GM13976 (cell line): ENCODE measurements around the gene PPFIA2.

Source experiments
- DNase-seq: peaks from one replicate; pipeline ENCODE4 v3.0.0; 2012; ENCODE audit warnings: low spot score
- in situ Hi-C: fragments of 300-500 bp; cut with MboI; formaldehyde crosslinking; loops from one replicate; pipeline ENCODE4 v1.12.0; 2022; ENCODE audit warnings: low sequenced_read_pairs, mixed read lengths, inconsistent platforms; ENCODE audit not compliant: unreplicated experiment
- TF ChIP-seq, protein P1 (sequence below): IDR thresholded peaks from 2 replicates; pipeline ENCODE4 v1.5.1; 2012; ENCODE audit warnings: borderline replicate concordance, mild to moderate bottlenecking; ENCODE audit not compliant: insufficient read depth; ENCODE audit errors: extremely low read depth, missing control alignments, control extremely low read depth

The PPFIA2 gene

DNA sequence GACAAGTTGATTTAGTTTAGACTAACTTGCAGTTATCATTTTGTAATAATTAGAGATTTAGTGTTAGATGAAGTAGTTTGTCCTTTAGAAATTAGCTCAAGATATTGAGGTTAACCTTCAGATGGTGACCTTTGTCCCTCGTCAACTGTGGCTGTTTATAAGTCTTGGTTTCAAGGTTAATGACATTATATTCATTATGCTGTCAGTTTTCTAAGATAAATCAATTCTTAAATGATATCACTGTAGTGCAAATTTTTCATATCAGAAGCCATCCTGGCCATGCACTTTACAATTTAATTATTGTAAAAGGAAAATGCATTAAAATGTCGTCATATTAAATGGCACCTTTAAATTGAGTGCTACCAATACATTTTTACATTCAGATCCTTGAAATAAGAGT is 19.6 kb upstream of the PPFIA2 start:
- no peak for DNase-seq
- in situ Hi-C loops = no loop called here
- TF ChIP-seq, protein P1, sequence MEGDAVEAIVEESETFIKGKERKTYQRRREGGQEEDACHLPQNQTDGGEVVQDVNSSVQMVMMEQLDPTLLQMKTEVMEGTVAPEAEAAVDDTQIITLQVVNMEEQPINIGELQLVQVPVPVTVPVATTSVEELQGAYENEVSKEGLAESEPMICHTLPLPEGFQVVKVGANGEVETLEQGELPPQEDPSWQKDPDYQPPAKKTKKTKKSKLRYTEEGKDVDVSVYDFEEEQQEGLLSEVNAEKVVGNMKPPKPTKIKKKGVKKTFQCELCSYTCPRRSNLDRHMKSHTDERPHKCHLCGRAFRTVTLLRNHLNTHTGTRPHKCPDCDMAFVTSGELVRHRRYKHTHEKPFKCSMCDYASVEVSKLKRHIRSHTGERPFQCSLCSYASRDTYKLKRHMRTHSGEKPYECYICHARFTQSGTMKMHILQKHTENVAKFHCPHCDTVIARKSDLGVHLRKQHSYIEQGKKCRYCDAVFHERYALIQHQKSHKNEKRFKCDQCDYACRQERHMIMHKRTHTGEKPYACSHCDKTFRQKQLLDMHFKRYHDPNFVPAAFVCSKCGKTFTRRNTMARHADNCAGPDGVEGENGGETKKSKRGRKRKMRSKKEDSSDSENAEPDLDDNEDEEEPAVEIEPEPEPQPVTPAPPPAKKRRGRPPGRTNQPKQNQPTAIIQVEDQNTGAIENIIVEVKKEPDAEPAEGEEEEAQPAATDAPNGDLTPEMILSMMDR = no peak

DNA sequence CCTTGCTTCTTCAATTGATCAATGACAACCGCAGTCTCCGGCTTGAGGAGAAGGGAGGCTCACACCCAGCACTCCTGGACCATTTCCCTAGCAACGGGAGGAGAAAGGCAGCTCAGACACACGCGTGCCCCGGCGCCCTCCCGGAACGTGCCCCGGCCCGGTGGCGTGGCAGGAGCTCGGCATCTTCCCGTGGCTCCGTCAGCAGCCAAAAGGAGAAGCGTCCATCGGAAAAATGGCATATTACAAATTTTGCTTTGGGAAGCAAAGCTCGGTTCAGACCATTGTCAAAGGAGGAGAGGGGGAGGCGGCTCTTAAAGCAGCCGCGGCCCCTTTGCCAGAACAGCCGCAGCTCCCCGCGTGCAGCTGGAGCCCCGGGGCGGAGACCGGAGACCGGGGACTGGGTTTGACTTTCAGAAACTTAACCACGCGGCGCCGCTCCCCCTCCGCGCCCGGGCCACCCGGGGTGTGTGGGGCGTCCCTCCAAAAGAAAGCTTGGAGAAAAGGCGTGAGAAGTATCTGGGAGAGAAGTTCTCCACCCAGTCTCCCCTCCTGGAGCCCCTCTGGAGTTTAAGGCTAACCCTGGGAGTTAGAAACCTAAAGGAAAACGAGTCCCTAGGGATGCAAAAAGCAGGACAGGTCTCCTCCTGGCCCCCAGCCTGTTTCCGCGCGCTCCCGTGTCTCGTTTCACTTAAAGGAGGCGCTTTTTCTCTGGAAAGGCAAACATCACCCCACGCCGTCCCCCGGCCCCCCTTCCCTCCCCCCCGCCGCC is 545 bp downstream of the PPFIA2 start:
- TF ChIP-seq, protein P1 = no peak
- DNase-seq = peak; percentile 21
- in situ Hi-C loops = no loop called here

DNA sequence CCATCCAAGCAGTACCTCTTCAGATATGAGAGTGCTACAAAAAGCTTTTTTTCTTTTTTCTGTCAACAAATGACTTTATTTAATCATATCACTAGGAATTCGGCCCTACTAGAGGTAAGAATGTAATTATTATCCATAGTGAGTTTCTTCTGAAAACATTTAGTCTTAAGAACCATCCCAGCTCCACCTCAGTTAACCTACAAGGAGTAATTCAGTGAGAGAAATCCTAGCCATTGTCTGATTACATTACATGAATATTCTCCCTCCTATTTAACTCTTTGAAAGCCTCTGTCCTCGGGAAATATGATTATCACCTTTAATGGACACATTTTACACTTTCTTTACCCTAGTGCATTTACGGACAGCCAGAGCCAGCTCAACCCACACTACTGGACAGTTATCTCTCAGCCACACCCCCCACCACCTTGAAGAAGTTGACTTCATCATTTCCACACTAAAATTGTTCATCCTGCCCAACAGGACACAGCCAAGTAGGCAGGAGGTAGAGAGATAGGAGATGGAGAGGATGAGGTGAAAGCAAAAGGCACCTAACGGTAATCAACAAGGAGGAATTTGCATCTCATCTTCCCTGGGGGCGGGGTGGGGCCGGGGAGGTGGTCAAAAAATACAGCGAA is 1.3 kb downstream of the PPFIA2 start:
- no peak for DNase-seq
- TF ChIP-seq, protein P1 = no peak
- in situ Hi-C loops = no loop called here

DNA sequence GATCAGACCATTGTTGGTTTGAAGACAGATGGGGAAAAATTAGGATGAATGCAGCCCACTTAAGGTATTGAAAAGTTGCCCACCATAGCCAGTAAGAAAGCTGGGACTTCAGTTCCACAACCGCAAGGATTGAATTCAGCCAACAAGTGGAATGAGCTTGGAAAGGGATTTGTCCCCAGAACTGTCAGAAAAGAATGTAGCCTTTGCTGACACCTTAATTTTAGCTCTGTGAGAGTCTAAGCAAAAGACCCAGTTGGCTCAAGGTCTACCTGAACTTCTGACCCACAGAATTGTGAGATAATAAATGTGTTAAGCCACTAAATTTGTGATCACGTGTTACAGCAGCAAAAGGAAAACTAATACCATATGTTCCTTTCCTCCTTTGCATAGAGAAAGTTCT is 29.4 kb downstream of the PPFIA2 start:
- in situ Hi-C loops = no loop called here
- TF ChIP-seq, protein P1 = no peak
- no peak for DNase-seq

DNA sequence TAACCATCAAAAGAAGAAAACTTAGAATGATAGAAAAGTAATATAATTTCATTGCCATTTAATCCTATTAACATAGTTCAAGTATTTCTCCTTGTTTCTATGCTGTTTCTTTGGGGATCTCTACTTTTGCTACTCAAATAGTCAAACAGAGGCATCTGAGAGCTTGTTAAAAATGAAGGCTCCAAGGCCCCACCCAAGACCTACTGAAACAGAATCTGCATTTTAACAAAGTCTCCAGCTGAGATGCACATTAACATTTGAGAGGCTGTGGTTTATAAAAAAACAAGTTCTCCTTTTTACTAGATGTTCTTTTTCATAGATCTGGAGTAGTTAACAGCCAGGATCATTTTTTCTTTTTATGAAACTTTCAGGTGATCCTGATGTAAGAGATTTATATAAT is 31.8 kb downstream of the PPFIA2 start:
- in situ Hi-C loops = no loop called here
- no peak for DNase-seq
- TF ChIP-seq, protein P1 = no peak

DNA sequence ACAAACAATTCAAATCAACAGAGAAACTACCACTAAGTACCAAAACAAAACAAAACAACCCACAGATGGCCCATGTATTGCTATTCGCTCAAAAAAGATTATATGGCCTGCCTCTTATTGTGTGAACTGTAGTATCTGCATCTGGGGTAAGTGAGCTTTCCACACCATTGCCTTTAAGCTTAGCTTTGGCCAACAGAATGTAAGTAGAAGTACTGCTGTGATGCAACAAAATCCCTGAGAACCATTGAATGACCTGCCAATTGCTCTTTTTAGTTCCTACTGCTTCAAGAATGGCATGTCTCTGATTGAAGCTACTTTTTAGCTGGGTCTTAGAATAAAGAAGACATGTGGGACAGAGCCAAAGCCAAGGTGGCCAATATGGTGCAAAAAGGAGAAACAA is 32.5 kb downstream of the PPFIA2 start:
- TF ChIP-seq, protein P1 = no peak
- in situ Hi-C loops = no loop called here
- no peak for DNase-seq
